Measurements from ENCODE around the gene HSF4.

DNA sequence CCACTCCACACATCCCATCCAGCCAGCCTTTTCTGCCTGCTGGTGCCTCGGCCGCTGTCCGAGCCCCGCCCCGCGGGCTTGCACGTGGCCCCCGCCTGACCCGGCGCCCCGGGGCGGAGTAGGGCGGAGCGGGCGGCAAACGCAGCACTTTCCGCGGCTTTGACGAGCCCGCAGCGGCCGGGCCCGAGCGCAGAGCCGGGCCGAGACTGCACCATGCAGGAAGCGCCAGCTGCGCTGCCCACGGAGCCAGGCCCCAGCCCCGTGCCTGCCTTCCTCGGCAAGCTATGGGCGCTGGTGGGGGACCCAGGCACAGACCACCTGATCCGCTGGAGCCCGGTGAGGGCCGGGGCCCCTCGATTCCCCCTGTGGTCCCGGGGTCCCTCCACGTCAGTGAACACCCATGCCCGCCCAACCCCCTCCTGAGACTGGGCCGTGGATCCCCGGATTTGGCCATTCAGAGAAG lies at the start of gene HSF4:
- TF ChIP-seq, protein P1, sequence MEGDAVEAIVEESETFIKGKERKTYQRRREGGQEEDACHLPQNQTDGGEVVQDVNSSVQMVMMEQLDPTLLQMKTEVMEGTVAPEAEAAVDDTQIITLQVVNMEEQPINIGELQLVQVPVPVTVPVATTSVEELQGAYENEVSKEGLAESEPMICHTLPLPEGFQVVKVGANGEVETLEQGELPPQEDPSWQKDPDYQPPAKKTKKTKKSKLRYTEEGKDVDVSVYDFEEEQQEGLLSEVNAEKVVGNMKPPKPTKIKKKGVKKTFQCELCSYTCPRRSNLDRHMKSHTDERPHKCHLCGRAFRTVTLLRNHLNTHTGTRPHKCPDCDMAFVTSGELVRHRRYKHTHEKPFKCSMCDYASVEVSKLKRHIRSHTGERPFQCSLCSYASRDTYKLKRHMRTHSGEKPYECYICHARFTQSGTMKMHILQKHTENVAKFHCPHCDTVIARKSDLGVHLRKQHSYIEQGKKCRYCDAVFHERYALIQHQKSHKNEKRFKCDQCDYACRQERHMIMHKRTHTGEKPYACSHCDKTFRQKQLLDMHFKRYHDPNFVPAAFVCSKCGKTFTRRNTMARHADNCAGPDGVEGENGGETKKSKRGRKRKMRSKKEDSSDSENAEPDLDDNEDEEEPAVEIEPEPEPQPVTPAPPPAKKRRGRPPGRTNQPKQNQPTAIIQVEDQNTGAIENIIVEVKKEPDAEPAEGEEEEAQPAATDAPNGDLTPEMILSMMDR (conservative IDR thresholded peaks at IDR 0.05), result no peak
- TF ChIP-seq ZFX (IDR thresholded peaks at IDR 0.05), result no peak

All from C4-2B (cell line).